Measurements from ENCODE around the gene CAMK4.
"Not testable (repeated sequence)": the region's sequence is repeated elsewhere in the genome, so short reads cannot be mapped to it uniquely, and the experiment has no call there.

The CAMK4 gene

DNA sequence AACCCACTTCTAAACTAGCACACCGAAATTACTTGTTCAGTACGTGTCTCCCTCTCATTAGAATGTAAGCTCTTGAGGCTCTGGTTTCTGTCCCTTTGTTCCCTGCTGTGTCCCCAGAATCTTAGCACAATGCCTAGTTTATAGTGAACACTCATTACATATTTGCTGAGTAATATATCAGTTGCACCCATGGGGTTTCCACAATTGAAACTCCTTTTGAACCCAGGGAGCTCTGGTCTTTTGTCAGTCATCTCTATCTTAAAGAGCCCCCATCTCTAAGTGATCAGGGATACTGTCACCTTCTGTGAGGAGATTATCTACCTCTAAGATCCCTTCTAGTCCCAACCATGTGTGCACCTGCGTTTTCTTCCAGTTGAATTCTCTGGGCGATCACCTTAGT lies 12.8 kb downstream of the CAMK4 start:
- Mint-ChIP-seq H3K9me3 (ENCODE audit: low read depth) (no peaks in the 10 kb centered on the region), H3K27me3 (no peaks in the 10 kb centered on the region), H3K27ac (peak overlapping the region; percentile 93), H3K36me3 (no peaks in the 10 kb centered on the region), H3K4me3 (peak overlapping the region; percentile 84), H3K4me1 (ENCODE audit: low read depth) (peaks cover 96% of the 10 kb centered on the region)

DNA sequence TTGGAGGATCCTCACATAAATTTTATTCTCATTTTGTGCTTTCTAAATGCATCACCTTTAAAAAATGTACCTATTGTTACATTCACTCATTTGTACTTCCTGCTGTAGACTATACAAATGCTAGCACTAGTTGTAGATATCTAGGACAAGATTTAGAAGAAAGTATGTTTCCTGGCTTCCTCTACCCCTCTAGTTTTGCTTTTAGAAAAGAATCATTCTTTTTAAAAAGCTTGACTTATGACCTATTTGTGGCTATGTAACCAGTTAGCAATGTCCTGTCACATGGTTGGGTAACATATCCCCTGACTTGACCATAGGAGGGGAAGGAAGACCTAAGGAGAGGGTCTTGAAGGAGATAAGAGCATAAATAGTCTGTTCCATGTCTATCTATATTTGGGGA lies 13.3 kb downstream of the CAMK4 start:
- H3K36me3 Mint-ChIP-seq = no peaks in the 10 kb centered on the region
- peak overlapping the region; percentile 93 for H3K27ac Mint-ChIP-seq

DNA sequence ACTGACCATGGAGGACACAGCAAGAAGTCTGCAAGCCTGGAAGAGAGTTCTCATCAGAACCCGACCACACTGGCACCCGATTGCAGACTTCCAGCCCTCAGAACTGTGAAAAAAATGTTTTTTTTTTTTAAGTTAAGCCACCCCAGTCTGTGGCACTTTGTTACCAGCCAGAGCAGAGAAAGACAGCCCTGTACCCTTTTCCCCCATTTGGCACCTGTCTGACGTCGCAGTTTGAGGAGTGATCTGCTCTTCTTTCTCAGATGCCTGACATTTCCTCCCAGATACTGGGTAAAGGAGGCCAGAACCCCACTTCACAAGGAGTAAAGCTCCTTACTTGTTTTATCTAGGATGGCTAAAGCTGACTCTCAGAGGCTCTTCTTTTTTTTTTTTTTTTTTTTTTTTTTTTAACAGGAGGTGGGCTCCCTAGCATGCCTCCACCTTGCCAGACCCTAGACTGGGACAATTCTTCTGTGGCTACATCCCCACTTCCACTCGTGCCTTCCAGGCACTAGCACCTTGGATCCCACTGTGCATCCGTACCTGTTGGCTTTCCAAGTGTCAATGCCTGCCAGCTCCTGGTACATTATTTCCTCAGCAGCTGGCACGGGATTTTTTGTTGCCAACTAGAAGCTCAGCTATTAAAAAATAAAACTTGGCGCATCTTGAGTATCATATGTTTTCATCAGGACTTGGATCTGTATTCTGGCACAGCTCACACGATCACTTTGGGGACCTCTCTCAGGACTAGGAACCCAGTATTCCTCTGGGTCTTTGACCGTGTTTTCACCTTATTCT lies 14.4 kb downstream of the CAMK4 start:
- H3K4me1 Mint-ChIP-seq (ENCODE audit: low read depth) = peaks cover 97% of the 10 kb centered on the region
- H3K36me3 Mint-ChIP-seq = peaks cover 3% of the 10 kb centered on the region
- no peaks in the 10 kb centered on the region for H3K9me3 Mint-ChIP-seq (ENCODE audit: low read depth)
- H3K27me3 Mint-ChIP-seq = no peaks in the 10 kb centered on the region
- H3K27ac Mint-ChIP-seq = peak overlapping the region; percentile 93
- H3K4me3 Mint-ChIP-seq = peak overlapping the region; percentile 84

More for the DNA sequence above, 13.3 kb downstream of the CAMK4 start:
- Mint-ChIP-seq H3K27me3 (no peaks in the 10 kb centered on the region), H3K4me3 (peak overlapping the region; percentile 84), H3K4me1 (ENCODE audit: low read depth) (peaks cover 96% of the 10 kb centered on the region), H3K9me3 (ENCODE audit: low read depth) (no peaks in the 10 kb centered on the region)

DNA sequence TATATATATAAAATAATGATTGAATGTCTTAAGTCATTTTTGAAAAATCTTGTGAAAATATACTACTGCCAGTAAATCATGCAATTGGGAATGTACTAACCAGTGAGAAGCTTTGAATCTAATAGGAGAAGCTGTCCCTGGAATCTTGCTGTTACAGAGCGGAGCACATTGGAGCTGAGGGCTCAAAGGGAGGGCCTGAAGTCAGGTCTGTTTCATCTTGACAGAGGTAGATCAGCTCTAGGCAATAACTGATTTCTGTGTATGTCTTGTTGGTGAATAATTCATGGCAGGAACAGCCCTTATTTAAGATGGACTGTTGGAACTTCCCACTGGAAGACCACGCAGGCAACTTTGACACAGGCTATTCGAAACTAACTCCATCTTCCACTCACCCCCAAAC lies 17.5 kb downstream of the CAMK4 start:
- Mint-ChIP-seq H3K4me3 (no peak overlapping the region), H3K9me3 (ENCODE audit: low read depth) (no peaks in the 10 kb centered on the region), H3K27me3 (no peaks in the 10 kb centered on the region), H3K4me1 (ENCODE audit: low read depth) (peaks cover 92% of the 10 kb centered on the region), H3K36me3 (peaks cover 13% of the 10 kb centered on the region), H3K27ac (peak overlapping the region; percentile 78)

DNA sequence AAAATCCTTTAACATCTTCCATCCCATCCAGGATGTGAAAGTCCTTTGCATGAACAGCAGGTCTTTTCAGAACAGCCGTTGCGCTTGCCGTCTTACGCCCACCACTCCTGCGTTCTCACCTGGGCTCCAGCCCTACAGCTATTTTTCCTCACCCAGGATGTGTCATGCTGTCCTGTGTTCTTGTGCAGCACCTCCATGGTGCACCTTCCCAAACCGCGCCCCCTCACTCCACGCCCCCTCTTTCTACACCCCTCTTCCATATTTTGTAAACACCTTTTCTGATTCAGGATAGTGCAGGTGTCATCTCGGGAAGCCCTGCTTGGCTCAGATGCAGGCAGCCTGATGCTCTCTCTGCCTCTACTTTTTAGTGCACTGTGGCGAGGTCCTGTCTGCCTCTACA lies 18.4 kb downstream of the CAMK4 start:
- Mint-ChIP-seq H3K27me3 (no peaks in the 10 kb centered on the region), H3K9me3 (ENCODE audit: low read depth) (no peaks in the 10 kb centered on the region), H3K36me3 (peaks cover 14% of the 10 kb centered on the region), H3K27ac (peak overlapping the region; percentile 78), H3K4me3 (peak overlapping the region; percentile 28), H3K4me1 (ENCODE audit: low read depth) (peaks cover 87% of the 10 kb centered on the region)

DNA sequence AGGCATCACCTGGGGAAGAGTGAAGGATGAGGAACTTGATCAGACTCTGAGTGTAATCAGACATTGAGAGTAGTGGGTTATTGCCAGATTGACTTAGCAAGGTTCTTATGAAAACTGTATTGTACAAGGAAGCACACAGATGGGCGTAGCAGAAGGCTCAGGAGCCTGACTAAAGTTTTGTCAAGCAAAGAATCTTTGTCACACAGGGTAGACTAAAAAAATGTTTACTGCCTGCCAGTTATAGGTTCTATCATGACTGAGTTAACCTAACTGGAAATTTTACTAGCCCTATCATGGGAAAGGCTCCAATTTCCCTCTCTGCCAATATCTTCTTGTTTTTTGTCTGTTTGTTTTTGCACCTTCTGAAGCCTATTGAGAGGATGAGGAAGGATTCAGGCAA lies 19.1 kb downstream of the CAMK4 start:
- Mint-ChIP-seq H3K4me1 (ENCODE audit: low read depth) (peaks cover 87% of the 10 kb centered on the region), H3K27me3 (no peaks in the 10 kb centered on the region), H3K4me3 (no peak overlapping the region), H3K27ac (peak overlapping the region; percentile 78), H3K9me3 (ENCODE audit: low read depth) (no peaks in the 10 kb centered on the region), H3K36me3 (peaks cover 14% of the 10 kb centered on the region)

DNA sequence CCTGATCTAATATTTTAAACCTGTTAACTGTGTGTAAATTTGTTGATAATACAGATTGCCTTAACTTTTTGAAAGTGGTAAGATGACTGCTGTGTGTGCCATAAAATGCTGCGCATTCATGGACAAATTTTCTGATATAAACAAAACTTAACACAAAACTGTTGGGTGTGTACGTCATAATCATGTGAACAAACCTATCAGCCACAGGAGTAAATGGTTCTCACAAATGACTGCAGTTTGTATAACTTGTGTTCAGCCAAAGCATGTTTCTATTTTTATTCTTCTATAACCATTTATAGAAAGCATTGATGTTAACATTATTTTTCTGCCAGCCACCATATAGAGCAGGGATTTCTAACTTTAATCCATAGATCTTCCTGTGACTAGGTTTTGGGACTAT lies 21.5 kb downstream of the CAMK4 start:
- Mint-ChIP-seq H3K4me1 (ENCODE audit: low read depth) (peaks cover 81% of the 10 kb centered on the region), H3K9me3 (ENCODE audit: low read depth) (no peaks in the 10 kb centered on the region), H3K4me3 (peak overlapping the region; percentile 61), H3K36me3 (peaks cover 19% of the 10 kb centered on the region), H3K27ac (peak overlapping the region; percentile 85), H3K27me3 (no peaks in the 10 kb centered on the region)

DNA sequence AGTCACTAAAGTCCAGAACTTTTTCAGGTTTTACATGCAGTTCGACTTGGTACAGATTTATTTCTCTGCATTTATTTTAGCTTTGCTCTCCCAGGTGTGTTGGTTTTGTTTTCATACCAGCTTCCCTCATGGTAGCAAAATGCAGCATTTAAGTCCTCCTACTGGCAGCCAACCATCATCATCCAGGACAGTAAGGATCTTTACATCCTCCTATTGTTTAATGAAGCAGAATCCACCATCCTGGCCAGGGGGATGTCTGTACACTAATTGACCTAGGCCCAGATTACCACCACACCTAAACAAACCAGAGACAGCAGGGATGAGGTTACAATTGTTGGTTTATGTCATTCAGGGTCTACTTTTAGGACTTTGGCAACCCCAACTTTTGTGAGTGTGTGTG lies 22.3 kb downstream of the CAMK4 start:
- H3K4me3 Mint-ChIP-seq = peak overlapping the region; percentile 61
- H3K36me3 Mint-ChIP-seq = peaks cover 19% of the 10 kb centered on the region
- no peaks in the 10 kb centered on the region for H3K27me3 Mint-ChIP-seq
- no peaks in the 10 kb centered on the region for H3K9me3 Mint-ChIP-seq (ENCODE audit: low read depth)
- H3K27ac Mint-ChIP-seq = peak overlapping the region; percentile 85
- H3K4me1 Mint-ChIP-seq (ENCODE audit: low read depth) = peaks cover 82% of the 10 kb centered on the region

DNA sequence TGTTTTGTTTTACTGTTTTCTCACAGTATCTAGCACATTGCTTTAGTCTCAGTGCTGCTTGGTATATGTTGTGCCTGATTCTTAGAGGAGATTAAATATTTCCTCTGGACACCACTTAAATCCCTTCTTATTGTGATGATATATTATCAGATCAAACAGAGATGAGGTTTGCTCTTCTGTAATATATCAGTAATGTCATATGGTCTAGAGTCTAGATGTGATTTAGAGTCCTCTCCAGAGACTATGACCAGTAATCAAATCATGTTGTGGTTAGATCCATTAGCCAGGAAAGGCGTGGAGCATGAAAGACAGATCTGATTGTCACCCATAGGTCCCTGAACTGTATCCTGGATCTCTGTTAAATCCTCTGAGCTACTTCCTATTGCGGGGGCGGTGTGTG lies 24.4 kb downstream of the CAMK4 start:
- Mint-ChIP-seq H3K36me3 (peaks cover 25% of the 10 kb centered on the region), H3K4me1 (ENCODE audit: low read depth) (peaks cover 83% of the 10 kb centered on the region), H3K27me3 (no peaks in the 10 kb centered on the region), H3K9me3 (ENCODE audit: low read depth) (no peaks in the 10 kb centered on the region), H3K27ac (peak overlapping the region; percentile 86), H3K4me3 (peak overlapping the region; percentile 47)

DNA sequence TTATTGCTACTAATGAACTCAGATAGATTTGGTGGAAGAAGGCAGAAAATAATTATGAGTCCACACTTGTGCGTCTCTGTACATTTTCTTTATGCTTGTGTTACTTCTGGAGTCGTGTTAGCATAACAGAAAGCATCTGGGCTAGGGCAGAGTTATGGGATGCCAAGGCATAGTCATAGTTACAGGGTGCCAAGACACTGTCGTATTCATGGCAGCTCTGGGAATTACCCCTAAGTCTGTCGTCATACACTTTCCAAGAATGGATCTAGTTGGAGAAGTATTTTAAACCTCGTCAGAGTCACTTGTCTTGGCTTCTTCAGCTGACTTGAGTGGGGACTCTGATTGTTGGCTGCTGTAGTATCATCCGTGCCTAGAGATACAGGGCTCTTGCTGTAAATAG lies 27.7 kb downstream of the CAMK4 start:
- peaks cover 20% of the 10 kb centered on the region for H3K36me3 Mint-ChIP-seq
- H3K4me1 Mint-ChIP-seq (ENCODE audit: low read depth) = peaks cover 87% of the 10 kb centered on the region
- no peaks in the 10 kb centered on the region for H3K27me3 Mint-ChIP-seq
- H3K9me3 Mint-ChIP-seq (ENCODE audit: low read depth) = no peaks in the 10 kb centered on the region
- H3K27ac Mint-ChIP-seq = peak overlapping the region; percentile 89
- peak overlapping the region; percentile 56 for H3K4me3 Mint-ChIP-seq

DNA sequence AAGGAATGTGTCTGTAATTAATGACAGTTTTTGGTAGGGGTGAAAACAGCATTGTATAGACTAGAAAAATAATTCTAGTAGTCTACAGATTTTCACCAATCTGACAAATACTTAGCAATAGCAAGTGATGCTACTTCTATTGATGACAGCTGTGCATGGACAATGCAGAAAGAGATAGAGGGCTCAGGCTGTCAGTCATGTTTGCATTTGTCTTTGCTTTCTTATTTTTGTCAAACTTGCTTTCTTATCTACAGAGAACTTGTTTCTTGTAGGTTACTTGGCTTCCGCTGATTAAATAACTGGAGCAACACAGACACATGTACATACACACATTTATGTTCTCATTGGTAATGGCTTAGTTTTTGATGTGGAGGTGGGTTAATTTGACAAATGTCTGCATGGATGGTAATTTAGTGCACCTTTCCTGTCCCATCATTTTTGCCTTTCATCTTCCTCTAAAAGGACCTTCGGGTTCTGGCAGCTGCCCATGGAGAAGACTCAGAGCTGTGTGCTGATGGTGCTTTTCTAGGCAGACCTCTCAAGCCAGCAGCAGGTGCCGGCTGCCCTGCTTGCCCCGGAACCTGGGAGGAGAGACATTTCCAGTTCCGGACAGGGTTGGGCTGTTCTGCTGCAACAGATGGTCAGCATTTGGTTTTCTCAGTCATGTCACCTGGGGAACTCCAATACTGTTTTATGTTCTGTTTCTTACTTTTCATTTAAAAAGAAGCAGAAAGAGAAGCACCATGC lies 28.8 kb downstream of the CAMK4 start:
- Mint-ChIP-seq H3K9me3 (ENCODE audit: low read depth) (no peaks in the 10 kb centered on the region), H3K36me3 (peaks cover 27% of the 10 kb centered on the region), H3K4me1 (ENCODE audit: low read depth) (peaks cover 91% of the 10 kb centered on the region), H3K4me3 (peak overlapping the region; percentile 48), H3K27me3 (no peaks in the 10 kb centered on the region), H3K27ac (peak overlapping the region; percentile 89)

DNA sequence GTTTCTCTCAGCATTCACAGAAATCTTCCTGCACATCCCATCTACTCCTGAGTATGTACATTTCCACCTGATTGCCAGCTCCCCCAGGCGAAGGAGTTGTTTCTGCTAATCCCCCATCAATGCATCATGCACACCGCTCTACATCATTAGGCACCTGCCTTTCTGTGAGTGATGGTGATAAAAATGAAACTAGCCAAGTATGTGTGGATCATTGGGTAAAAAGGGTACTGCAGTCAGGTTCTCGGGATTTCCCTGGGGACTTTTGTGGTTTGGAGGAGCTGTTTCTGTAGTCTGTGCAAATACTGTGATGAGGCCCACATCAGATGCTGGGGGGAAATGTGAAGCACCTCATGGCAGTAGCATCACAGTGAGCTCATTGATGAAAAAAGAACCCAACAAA lies 30.4 kb downstream of the CAMK4 start:
- H3K36me3 Mint-ChIP-seq = peaks cover 29% of the 10 kb centered on the region
- H3K9me3 Mint-ChIP-seq (ENCODE audit: low read depth) = no peaks in the 10 kb centered on the region
- no peaks in the 10 kb centered on the region for H3K27me3 Mint-ChIP-seq
- H3K27ac Mint-ChIP-seq = peak overlapping the region; percentile 98
- peaks cover 83% of the 10 kb centered on the region for H3K4me1 Mint-ChIP-seq (ENCODE audit: low read depth)
- peak overlapping the region; percentile 72 for H3K4me3 Mint-ChIP-seq

DNA sequence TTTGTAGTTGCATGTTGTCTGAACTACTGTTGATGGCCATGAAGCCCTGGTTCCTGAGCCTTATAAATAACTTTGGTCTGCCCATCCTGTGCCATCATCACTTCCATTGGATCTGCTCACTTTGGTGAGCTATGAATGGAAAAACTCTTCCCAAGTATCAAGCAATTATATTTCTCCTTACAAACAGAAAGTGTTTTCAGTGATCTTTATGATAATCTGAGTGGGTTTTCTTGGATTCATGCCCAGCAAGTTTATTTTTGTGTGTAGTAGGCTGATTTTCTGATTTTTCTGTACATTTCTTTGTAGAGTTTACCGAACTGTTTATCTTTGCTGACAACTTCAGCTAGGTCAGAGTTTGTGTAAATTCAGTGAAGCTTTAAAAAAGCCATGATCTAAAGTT lies 31.0 kb downstream of the CAMK4 start:
- peaks cover 29% of the 10 kb centered on the region for H3K36me3 Mint-ChIP-seq
- no peaks in the 10 kb centered on the region for H3K27me3 Mint-ChIP-seq
- peak overlapping the region; percentile 72 for H3K4me3 Mint-ChIP-seq
- no peaks in the 10 kb centered on the region for H3K9me3 Mint-ChIP-seq (ENCODE audit: low read depth)
- peak overlapping the region; percentile 98 for H3K27ac Mint-ChIP-seq
- peaks cover 79% of the 10 kb centered on the region for H3K4me1 Mint-ChIP-seq (ENCODE audit: low read depth)

DNA sequence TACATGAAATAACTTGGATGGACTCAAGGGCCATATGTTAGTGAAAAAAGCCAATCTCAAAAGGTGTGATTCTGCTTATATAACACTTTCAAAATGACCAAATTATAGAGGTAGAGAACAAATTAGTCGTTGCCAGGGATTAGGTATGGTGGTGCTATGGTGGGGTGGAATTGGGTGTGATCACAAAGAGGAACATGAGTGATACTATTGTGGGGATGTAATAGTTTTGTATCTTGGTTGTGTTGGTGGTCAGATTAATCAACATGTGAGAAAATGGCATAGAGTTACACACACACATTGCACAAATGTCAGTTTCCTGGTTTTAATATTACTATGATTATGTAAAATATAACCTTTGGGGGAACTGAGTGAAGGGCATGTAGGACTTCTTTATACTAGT lies 31.9 kb downstream of the CAMK4 start:
- Mint-ChIP-seq H3K4me1 (ENCODE audit: low read depth) (peaks cover 69% of the 10 kb centered on the region), H3K4me3 (peak overlapping the region; percentile 72), H3K36me3 (peaks cover 27% of the 10 kb centered on the region), H3K27me3 (no peaks in the 10 kb centered on the region), H3K9me3 (ENCODE audit: low read depth) (no peaks in the 10 kb centered on the region), H3K27ac (peak overlapping the region; percentile 98)

DNA sequence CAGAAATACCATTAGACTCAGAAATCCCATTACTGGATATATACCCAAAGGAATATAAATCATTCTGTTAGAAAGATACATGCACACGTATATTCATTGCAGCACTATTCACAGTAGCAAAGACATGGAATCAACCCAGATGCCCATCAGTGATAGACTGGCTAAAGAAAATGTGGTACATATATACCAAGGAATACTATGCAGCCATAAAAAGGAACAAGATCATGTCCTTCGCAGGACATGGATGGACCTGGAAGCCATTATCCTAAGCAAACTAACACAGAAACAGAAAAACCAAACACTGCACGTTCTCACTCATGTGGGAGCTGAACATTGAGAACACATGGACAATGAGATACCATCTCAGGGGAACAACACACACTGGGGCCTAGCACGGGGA lies 33.4 kb downstream of the CAMK4 start:
- Mint-ChIP-seq H3K36me3 (peaks cover 20% of the 10 kb centered on the region), H3K4me3 (peak overlapping the region; percentile 36), H3K4me1 (ENCODE audit: low read depth) (peaks cover 54% of the 10 kb centered on the region), H3K27ac (peak overlapping the region; percentile 98)
- H3K27me3 Mint-ChIP-seq; H3K9me3 Mint-ChIP-seq (ENCODE audit: low read depth): not testable (repeated sequence)

Data from activated naive CD8-positive, alpha-beta T cell (primary cell).